GM12892 (cell line): ENCODE measurements around the gene GCFC2.

Experiments used
- POLR2A ChIP-seq: IDR thresholded peaks from 2 replicates; pipeline ENCODE4 v1.6.1; 2011; ENCODE audit warnings: low read depth, low read length, control low read depth
- POLR2AphosphoS5 ChIP-seq: IDR thresholded peaks from 2 replicates; pipeline ENCODE4 v1.6.1; 2011; ENCODE audit warnings: low read depth, low read length, control low read depth
- TAF1 ChIP-seq: IDR thresholded peaks from 2 replicates; pipeline ENCODE4 v1.6.1; 2011; ENCODE audit warnings: low read depth, mild to moderate bottlenecking, control low read depth, low read length, borderline replicate concordance

DNA sequence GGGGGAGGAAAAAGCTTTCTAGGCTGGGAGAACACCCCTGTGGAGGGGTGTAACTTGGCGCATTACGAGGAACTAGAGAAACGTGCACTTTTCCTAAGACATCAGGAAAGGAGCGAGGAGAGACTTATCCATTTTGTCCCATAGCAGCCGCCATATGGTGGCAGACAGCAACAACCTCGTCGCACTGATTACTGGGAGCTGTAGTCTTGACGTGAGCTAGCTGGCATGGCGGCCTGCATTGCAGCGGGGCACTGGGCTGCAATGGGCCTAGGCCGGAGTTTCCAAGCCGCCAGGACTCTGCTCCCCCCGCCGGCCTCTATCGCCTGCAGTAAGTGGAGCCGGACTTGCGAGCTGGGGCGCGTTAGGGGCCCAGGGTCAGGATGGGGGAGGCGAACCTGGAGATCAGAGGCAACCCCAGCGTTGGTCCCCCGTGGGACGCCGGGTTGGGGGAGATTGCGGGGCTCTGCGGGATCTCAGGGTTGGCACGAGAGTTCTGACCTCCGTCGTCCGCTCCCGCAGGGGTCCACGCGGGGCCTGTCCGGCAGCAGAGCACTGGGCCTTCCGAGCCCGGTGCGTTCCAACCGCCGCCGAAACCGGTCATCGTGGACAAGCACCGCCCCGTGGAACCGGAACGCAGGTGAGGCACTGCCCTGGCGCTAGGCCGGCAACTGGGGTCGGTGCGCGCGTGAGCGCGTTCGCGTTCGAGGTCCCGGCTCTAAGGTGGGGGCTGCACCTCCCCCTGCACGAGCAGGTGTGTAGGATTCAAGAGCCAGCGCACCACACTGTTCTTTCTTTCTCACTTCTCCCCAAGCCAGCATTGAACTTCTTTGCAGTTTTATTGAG is 63.9 kb downstream of the GCFC2 start, which contains the start of gene MRPL19:
- peak; percentile 46; the same call in 1 of the 2 replicates for TF ChIP-seq POLR2AphosphoS5
- peak; percentile 65; the same call in 1 of the 2 replicates for TF ChIP-seq POLR2A
- TF ChIP-seq TAF1 = peak; percentile 65; the same call in 1 of the 2 replicates
